Fibroblast of upper back skin (primary cell): ENCODE results near the gene CDK18.
"Not testable (repeated sequence)": the region's sequence is repeated elsewhere in the genome, so short reads cannot be mapped to it uniquely, and the experiment has no call there.

Experiments
- DNase-seq: peaks from one replicate; pipeline ENCODE4 v3.0.0-alpha.2; 2013

The CDK18 gene

DNA sequence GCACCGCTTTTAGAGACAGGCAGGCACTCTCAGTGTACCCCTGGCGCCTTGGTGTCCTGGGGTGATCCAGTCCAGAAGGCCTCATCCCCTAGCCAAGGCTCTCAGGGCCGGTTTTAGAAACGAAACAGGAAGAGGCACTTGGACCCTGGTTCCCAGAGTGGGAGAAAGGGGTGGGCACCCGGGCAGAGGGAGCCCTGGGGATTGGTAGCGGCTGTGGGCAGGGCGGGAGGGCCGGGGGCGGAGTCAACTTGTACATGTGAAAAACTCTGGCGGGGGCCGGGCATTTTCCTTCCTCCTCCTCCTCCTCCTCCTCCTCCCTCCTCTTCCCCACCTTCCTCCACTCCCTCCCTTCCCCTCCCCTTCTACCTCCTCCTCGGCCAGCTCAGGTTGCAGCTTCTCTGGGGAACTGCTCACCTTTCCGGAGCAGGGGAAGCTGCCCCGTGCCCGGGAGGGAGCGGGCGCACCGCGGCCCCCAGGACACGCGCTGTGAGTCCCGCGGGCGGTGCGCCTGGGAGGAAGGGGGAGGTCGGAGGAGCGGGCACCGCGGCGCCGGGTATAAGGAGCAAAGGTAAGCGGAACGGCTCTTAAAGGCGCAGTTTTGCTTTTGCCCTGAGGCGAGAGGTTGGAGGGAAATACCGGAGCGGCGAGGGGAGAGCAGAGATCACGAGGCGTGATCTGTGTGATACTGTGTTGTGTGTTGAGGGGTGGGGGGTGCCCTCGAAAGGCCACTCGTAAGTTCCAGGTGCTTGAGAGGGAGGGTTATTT, at the start of gene CDK18:
CDK18 (plus strand) TSS at position 359 of the 765 bp plus-strand sequence. CDS start 18,499 bp downstream, outside the sequence.
- DNase-seq = peak; percentile 20

DNA sequence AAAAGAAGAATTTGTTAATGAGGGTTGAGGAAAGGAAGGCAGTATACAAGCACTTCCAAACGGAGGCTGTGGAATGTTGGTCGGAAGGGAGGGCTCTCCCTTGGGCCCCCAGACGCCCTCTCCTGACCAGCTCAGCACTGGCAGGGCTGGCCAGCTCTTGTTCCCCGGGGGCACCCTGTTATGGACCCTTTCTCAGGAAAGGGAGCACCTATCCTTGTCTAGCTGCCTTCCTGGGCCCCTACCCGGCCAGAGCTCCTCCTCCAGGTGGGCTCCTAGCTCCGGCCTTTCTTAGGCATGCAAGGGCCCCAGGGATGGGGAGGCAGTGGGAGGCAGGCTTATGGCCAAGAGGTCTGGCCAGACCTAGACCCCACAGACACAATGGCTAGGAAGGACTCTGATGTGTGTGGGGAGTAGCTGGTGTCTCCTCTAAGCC, 49.5 kb upstream of the CDK18 start:
- no peak for DNase-seq

DNA sequence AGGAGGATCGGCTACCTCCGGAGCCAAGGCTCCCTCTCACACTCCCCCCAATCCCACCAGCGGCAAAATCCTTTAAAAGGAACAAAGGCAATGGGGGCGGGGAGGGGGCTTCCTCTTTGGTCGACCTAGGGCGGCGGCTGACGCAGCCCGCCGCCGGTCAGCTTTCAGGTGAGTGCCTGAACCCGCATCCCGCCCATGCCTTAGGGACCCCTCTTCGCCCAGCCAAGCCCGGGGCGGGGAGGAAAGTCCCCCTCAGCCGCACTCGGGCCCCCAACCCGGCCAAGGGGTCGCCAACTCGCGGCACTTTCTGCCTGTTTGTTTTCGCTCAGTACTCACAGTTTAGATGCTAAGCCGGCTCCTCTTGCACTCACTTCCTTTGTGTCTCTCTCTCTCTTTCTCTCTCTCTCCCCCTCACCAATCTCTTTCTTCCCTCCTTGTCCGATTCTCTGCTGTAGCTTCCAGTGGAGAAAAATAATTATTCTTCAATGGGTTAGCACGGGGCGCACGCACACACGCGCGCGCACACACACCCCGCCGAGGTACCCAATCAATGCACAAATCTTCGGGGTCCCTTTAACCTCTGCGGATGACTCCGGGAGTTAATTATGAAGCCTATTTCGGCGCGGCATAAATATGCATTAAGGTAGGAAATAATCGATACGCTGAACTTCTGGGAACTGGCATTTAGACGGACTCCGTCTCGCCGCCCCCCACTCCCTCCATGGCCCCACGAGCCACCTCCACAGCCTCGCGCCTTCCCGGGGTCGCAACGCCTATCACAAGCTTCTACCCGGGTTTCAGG, 48.7 kb upstream of the CDK18 start, which contains the start of gene BLACAT1:
BLACAT1 (minus strand) TSS at position 465 of the 802 bp plus-strand sequence.
- no peak for DNase-seq

DNA sequence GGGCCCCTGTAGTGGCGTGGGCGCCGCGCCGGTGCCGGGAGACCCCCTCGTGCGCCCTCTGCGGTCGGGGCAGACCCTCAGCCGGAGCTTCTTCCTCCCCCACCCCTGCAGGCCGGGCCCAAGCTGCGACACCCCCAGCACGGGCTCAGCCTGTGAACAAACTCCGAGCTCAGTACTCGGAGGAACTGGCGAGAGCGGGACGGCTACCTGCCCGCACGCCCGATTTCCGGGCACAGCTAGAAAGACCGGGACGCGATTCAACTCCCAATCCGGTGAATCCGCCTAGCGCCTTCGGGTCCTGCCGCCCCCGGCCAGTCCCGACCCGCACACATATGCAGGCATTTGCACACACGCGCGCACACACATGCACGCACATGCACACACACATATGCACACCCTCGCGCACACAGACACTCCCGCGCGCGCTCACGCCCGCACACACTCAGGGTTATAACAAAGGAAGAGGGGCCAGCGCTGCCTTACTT, 48.0 kb upstream of the CDK18 start:
- no peak for DNase-seq

DNA sequence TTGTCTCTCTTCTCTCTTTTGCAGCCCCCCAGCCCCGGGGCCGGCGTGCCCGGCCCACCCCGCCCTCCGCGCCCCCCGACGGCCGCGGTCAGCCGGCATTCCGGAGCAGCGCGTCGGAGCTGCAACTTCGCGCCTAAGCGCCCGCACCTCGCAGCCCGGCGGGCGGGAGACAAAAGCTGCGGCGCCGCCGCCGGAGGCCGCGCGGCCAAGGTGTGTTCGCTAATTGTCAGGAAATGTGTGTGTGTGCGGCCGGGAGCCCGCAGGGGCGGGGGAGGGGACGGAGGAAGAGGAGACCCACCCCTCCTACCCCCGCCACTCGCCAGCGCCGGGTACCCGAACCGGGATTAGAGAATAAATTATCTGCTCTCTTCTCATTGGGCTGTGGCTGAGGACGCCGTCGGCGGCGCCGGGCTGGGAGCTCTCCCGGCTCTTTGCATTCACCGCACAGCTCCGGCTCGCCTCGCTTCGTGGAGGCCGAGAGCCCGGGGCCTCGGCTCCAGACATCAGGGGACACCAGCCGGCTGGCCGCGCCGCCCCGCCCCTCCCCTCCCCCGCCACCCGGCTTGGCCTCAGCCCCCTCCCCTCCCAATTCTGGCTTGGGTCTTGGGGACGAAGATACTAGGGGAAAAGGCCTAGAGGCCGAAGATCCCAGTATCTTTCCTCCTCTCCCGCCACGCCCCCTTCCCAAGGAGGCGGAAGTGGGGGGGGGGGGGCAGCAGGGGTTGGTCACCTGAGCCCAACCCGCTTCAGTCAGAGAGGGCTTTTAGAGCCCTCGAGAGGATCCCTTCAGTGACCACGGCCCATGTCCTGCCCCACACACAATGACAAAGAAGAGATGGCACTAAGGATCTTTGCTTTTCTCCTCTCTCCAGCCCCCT, 47.4 kb upstream of the CDK18 start:
- no peak for DNase-seq

DNA sequence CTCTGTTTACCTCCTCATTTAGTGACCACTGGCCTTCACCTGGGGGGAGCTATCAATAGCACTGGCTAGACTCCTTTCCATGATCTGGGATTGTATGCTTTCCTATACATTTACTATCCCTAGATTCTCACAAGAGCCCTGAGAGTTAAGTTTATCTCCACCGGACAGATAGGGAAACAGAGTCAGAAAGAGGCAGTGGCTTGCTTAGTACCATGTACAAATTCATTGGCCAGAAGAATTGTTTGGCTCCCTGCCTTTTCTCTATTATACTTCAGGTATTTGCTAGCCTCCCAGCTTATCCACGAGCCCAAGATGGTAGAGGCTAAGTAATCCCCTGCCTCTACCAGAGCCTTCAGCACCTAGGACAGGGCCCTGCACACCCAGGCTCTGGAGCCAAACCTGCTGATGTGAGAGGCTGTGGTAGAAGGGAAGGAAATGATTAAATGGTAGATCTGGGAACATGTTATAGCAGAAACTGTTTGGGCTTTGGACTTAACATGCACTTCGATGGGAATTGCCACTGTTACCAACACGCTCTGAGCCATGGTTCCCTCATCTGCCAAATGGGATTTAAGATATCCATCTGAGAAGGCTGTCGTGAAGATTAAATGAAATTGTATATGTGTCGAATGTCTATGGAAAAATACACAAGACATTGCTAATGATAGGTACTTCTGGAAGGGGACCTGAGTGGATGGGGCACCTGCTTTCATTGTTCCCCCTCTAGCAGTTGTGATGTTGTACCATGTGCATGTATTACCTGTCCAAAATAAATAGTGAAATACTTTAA, 45.5 kb upstream of the CDK18 start:
- peak; percentile 64 for DNase-seq

DNA sequence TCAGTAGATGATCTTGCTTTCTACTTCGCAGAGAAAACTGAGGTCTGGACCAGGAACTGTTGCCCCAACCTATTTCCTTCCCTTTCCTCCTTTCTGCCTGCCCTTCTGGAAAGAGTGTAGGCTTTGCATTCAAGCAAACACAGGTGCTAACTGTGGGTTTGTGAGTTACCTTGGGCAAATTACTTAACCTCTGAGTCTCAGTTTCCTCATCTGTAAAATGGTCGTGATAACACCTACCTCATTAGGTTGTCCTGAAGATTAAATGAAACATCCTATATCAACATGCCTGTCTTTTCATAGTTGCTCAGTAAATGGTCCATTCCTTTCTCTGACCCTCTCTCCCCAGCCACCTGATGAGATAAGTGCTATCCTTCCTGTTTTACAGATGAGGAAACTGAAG, 39.1 kb upstream of the CDK18 start:
- DNase-seq = no peak

DNA sequence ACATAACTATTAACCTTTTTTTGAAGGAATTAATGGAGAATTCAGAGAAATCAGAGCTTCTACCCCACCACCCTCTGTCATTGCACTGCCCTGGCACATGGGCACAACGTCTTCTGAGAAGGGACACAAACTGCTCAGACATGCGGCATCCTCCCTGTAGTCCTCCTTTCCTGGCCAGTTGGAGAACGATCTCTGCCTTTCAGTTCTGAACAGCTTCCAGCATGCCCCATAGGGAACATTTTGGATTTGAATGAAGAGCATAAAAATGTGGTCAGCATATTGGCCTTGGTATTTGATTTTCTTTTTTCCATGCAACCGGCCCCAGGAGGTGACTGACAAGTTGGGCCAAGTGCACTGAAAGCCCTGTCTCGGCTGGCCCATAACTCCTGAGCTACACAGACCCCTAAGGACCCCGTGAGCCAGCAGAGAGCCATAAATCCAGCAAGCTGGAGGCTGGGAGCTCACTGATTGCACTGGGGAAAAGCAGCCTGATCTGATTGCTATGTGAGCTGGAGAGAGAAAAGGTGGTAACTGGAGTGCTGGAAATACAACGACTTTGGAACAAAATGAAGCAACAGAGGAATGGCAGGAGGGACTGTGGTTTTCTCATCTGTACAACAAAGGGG, 37.8 kb upstream of the CDK18 start:
- DNase-seq = no peak

DNA sequence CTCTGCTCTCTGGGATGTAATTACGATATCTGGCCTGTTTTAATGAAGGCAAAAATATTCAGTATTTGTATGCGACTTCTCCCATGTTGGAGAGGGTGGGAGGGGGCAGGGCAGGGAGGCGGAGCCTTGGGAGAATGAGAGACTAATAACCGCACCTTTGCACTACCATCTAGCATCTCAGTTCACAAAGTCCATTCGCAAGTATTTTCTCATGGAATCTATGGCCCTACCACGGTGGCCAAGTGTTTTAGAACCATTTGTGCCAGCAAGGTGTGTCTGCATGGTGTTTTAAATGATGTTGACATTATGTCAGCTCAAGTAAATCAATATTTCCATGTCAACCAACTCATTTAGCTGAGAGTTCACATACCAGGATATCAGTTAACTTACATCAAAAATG, 34.3 kb upstream of the CDK18 start:
- no peak for DNase-seq

DNA sequence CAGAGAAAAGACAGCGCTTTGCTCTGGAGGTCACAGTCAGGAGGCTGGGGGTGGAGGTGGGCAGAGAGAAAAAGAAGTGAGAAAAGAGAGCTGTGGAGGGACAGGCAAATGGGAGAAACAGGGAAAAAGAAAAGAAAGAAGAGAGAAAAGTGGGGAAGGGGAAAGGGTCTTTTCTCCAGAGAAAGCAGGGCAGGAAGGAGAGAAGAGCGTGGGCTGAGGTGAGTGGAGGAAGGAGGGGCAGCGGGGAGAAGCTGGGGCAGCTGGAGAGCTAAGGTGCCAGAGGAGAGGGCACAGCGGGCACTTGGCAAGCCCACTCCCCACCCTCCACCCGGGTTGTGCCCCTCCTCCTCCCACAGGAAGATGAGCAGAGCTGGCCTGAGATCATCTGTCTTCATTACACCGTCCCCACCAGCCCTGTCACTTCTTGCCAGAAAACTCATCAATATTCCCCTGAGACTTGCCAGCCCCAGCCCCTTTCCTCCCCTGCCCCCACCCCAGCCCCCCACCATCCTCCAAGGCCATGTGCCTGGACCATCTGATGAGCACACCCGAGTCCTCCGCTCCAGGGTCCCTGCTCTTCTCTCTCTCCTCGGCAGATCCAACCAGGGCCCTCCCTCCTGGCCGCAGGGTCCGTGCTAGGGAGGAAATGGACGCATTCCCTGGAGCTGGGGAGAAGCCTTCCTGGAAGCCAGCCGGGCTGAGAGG, 31.6 kb upstream of the CDK18 start:
- no peak for DNase-seq

DNA sequence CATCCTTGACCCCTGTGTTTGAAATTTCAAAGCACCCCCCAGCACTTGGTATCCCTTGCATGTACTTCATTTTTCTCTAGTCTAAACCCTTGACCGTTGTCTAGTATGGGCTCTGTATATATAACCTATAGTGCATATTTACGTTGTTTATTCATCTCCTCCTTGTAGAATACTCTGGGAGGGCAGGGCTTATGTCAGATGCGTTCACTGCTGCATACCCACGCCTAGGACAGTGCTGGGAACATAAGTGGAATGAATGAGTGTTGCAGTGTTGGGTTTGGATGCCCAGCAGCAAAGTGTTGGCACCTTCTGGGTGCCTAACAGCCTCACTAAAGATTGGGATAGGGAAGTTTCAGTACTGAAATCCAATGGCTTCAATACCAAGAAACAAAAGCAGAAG, 31.0 kb upstream of the CDK18 start:
- no peak for DNase-seq

DNA sequence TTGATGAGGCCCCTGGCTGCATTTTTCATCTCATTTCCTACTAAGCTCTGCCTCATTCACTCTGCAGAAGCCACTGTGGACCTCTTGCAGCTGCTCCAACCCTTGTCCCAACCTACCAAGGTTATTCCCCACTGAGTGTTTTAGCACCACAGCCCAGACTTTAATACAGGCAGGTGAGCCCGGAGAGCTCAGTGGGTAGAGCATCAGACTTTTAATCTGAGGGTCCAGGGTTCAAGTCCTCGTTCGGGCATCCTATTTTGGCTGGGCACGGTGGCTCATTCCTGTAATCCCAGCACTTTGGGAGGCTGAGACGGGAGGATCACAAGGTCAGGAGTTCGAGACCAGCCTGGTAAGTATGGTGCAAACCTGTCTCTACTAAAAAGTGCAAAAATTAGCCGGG, 30.5 kb upstream of the CDK18 start:
- no peak for DNase-seq

DNA sequence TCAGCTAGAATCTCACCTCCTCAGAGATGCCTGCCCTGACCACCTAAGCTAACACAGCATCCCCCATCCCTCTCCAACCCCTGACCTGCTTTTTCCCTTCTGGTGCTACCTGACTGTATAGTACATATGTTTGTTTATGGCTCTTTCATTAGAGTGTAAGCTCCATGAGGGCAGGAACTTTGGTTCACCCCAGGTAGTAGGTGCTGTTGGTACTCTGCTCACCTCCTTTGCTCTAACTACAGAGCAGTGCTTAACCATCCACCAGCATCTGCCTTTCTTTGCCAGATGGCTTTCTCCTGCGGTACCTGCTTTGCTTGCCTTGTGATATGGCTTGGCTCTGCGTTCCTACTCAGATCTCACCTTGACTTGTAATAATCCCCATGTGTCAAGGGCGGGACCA, 29.9 kb upstream of the CDK18 start:
- no peak for DNase-seq

DNA sequence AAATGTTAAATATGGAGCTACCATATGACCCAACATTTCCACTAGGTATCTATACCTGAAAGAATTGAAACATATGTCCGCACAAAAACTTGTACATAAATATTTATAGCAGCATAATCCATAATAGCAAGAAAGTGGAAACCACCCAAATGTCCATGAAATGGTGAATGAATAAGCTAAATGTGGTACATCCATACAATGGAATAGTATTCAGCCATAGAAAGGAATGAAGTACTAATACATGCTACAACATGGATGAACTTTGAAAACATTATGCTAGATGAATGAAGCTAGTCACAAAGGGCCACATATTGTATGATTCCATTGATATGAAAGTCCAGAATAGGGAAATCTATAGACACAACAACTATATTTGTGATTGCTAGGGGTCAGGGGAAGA, 28.6 kb upstream of the CDK18 start:
- no peak for DNase-seq

DNA sequence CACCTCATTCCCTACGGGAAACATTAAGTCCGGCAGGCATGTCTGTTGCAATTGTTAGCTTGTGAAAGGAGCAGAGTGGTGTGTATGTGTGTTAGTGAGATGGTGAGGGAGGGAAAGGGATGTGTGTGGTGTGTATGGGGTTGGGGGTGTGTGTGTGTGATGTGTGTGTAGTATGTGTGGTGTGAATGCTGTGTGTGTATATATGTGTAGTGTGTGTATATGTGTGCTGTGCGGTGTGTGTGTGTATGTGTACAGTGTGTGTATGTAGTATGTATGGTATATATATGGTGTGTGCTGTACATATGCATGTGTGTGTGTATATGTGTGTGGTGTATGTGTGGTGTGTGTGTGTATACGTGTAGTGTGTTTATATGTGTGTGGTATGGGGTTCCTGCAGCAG, 27.8 kb upstream of the CDK18 start:
- DNase-seq = no peak

DNA sequence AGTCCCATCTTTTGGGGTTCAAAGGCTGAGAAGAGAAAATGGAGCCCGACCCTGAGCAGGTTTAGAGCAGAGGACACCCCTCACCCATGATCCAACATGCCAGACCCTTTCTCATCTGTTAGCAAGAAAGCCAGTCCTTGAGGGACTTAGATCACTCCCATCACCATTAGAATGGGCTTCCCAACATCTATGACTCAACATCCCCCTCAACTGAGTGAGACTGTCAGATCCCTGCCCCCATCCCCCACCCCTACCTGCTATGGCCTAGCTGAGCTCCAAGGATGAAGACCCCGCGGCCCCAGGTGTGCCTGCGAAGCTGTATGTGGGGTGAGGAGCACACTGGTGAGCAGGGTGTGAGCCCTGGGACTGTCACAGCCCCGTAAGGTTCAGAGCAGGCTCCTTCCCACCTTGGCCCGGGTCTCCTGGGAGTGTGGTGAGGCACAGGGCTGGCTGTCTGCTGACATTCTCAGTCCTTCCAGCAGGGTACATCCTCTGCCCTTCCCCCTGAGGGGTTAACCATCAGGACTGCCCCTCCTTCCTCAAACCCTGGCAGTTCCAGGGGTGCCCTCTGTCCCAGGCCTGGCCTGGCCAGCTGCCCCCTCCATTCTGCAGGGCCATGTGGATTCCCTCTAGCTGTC, 27.2 kb upstream of the CDK18 start:
- DNase-seq = no peak

DNA sequence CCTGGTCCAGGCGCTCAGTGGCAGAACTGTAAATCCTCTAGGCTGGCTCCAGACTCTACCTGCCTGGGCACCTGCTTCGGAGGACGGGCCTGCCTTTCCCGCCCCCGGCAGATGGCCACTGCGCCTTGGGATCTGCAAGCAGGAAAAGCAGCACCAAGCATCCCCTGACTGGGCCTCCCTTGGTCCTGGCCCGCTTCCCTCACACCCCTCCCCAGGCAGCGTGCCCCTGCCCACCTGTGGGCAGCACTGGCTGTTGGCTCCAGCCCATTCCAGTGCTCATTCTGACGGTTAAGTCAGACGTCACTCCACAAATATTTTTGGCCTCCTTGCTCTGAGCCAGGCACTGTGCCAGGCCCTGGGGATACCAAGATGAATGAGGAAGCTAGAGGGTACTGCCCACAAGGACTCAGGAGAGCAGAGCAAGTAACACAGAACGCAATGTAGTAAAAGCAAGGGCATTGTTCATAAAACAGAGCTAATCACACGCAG, 26.7 kb upstream of the CDK18 start:
- peak; percentile 50 for DNase-seq

DNA sequence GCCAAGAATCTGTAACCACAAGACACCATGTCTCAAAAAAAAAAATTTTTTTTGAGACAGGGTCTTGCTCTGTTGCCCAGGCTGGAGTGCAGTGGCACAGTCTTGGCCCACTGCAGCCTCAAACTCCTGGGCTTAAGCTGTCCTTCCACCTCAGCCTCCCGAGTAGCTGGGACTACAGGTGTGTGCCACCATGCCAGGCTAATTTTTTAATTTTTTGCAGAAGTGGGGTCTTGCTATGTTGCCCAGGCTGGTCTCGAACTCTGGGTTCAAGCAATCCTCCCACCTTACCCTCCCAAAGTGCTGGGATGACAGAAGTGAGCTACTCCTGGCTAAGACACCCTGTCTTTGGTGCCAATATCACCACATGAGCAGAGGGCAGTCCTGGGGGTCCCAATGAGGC, 25.5 kb upstream of the CDK18 start:
- DNase-seq = not testable (repeated sequence)

DNA sequence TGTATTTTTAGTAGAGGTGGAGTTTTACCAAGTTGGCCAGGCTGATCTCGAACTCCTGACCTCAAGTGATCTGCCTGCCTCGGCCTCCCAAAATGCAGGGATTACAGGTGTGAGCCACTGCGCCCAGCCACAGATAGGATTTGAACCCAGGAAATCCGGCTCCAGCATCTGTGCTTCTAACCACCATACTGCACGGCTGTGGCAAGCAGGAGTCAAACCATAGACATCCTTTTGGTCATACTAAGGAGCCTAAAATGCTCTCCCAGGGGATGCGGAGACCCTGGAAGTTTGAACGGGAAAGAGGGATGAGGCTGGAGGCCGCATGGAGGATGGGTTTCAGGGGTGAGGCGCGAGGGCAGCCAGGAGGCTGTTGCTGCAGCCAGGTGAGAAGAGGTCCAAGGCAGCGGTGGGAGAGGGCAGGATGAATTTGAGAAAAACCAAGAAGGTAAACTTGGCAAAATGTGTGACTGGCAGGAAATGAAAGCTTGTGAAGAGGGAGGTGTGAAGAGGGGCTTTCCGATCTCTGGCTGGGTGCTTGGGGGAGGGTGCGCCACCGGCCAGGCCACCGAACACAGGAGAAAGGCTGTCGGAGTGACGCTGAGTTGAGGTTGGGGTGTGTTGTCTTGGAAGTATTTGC, 24.0 kb upstream of the CDK18 start:
- no peak for DNase-seq

DNA sequence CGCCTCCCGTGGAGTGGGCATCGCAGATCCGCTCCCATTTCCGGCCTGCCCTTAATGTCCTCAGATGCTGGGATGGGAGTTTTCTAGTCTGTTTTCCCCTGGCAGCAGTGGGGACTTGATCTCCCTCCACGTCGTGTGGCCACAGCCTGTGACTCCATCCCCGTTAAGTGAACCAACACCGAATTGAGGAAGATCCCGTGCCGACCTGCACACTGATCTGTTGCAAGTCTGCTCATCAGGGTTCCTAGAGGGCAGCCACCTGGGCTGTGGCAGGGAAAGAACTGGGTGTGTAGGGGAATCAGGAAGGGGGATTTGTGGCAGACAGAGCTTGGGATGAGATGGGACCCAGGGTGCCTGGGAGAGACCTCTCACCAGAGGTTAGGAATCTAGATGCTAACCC, 23.3 kb upstream of the CDK18 start:
- DNase-seq = no peak
